CD4-positive, alpha-beta memory T cell (primary cell): ENCODE measurements around the gene BCO2. TPM values are rescaled to one million over a fixed set of nuclear protein-coding genes. Genes with fewer than 3 reads are reported as not detected.
"Not testable (repeated sequence)": the region's sequence is repeated elsewhere in the genome, so short reads cannot be mapped to it uniquely, and the experiment has no call there.

Experiments used
- CTCF ChIA-PET: fragments of 350-600 bp; sonication (Branson Sonifier 250); formaldehyde crosslinking; loops from one replicate; lab custom pipeline; 2021; ENCODE audit warnings: inconsistent platforms; ENCODE audit not compliant: partially characterized antibody; lab: Charles Lee
- POLR2A ChIA-PET: fragments of 350-600 bp; sonication (Branson Sonifier 250); formaldehyde crosslinking; loops from one replicate; lab custom pipeline; 2021; ENCODE audit not compliant: partially characterized antibody; lab: Charles Lee
- DNase-seq, 5 donors: peaks; one replicate each; pipeline versions ENCODE4 v3.0.0 to v3.0.0-alpha.2; 2020 to 2022; ENCODE audit warnings: mixed read lengths in 1 of 5
- H3K27ac ChIP-seq: one replicate; pipeline ENCODE4 v1.7.0; 2013; ENCODE audit warnings: low read depth, low read length
- H3K27me3 ChIP-seq: 2 replicates; pipeline ENCODE4 v1.7.0; 2013; ENCODE audit warnings: mild to moderate bottlenecking, low read length, moderate library complexity; ENCODE audit not compliant: insufficient read depth
- H3K36me3 ChIP-seq: 2 replicates; pipeline ENCODE4 v1.7.0; 2013; ENCODE audit warnings: mild to moderate bottlenecking, low read length, moderate library complexity; ENCODE audit not compliant: insufficient read depth
- H3K4me1 ChIP-seq: 2 replicates; pipeline ENCODE4 v1.7.0; 2013; ENCODE audit warnings: mild to moderate bottlenecking, low read length, moderate library complexity; ENCODE audit not compliant: insufficient read depth
- H3K4me3 ChIP-seq, 2 donors: one replicate each; pipeline ENCODE4 v1.7.0; 2013; ENCODE audit warnings: low read length in 2 of 2, mild to moderate bottlenecking in 1 of 2
- H3K9me3 ChIP-seq, 2 donors: one replicate each; pipeline ENCODE4 v1.7.0; 2013; ENCODE audit warnings: low read length in 2 of 2, control low read depth in 1 of 2; ENCODE audit not compliant: control insufficient read depth in 1 of 2
- H3K27ac Mint-ChIP-seq, 7 donors: one replicate each; pipeline ENCODE4 v1.8.0; 2020 to 2021; ENCODE audit warnings: mixed read lengths in 7 of 7, mild to moderate bottlenecking in 6 of 7, inconsistent platforms in 3 of 7, moderate library complexity in 3 of 7
- H3K27me3 Mint-ChIP-seq, 2 donors: one replicate each; pipeline ENCODE4 v1.8.0; 2020 to 2021; ENCODE audit warnings: mixed read lengths in 2 of 2
- H3K36me3 Mint-ChIP-seq, 2 donors: one replicate each; pipeline ENCODE4 v1.8.0; 2020 to 2021; ENCODE audit warnings: mixed read lengths in 2 of 2, inconsistent platforms in 1 of 2, mild to moderate bottlenecking in 1 of 2
- H3K4me1 Mint-ChIP-seq, 4 donors: one replicate each; pipeline ENCODE4 v1.8.0; 2020 to 2021; ENCODE audit warnings: mixed read lengths in 4 of 4, mild to moderate bottlenecking in 1 of 4
- H3K4me3 Mint-ChIP-seq, 8 donors: one replicate each; pipeline ENCODE4 v1.8.0; 2020 to 2021; ENCODE audit warnings: mixed read lengths in 8 of 8, mild to moderate bottlenecking in 7 of 8, moderate library complexity in 6 of 8, inconsistent platforms in 3 of 8
- H3K9me3 Mint-ChIP-seq, 8 donors: one replicate each; pipeline ENCODE4 v1.8.0; 2020 to 2021; ENCODE audit warnings: mixed read lengths in 8 of 8, mild to moderate bottlenecking in 5 of 8, inconsistent platforms in 3 of 8, moderate library complexity in 1 of 8
- intact Hi-C: fragments of 100-400 bp; cut with micrococcal nuclease; formaldehyde crosslinking; loops from one replicate; pipeline ENCODE4 v1.15.1; 2023
- polyA plus RNA-seq, 2 donors: library from polyadenylated mRNA; unstranded; fragments of 300-500 nt; fragmentation: Illumina TruSeq; gene quantifications; one replicate each; pipeline ENCODE4 v1.2.3, GENCODE V29; 2021
- total RNA-seq, 2 experiments: library from RNA; stranded (reverse); gene quantifications; one replicate each; pipeline ENCODE4 v1.2.3, GENCODE V29; 2021

The BCO2 gene
- total and polyA plus RNA-seq, 4 experiments from 2014 or later: 0.62 to 3.4 (median 1.9) TPM; not detected in 1

- H3K9me3 Mint-ChIP-seq, H3K4me1 Mint-ChIP-seq, H3K36me3 ChIP-seq, H3K27me3 Mint-ChIP-seq, H3K4me3 ChIP-seq, CTCF ChIA-PET, H3K36me3 Mint-ChIP-seq, H3K4me1 ChIP-seq, H3K4me3 Mint-ChIP-seq, DNase-seq, H3K27ac Mint-ChIP-seq, H3K9me3 ChIP-seq, H3K27ac ChIP-seq, intact Hi-C loops, POLR2A ChIA-PET, H3K27me3 ChIP-seq: not testable (repeated sequence)
Measured at GRCh38 chr11:112162200-112162599, 13.1 kb upstream of the BCO2 start.

DNA sequence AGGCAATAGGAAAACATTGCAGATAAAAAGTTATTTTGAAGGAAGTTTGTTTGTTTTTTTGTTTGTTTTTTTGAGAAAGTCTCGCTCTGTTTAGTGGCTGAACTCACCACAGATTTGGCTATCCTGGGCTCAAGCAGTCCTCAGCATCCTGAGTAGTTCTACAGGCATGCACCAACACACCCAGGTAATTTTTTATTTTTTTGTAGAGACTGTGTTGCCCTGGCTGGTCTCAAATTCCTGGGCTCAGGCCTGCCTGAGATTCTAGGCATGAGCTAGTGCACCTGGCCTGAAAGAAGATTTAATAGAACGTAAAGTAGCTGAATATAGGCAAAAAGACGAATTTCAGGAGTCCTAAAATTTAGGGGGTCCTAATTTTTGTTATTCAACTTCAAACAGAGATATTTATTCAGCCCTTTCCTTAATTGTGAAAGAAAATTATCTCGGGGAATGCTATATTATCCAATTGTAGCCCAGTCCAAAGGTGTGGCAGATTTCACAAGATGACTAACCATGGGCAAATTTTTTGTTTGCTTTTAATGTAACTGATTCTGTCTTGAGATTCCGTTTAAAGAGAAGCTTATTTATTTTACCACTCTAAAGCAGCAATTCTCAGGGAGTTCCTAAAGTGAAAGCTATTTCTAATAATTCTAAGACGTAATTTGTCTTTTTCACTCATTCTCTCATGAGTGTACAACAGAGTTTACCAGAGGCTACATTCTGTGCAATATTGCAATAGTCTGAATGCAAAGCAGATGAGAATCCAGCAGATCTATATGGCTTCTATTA, 12.4 kb upstream of the BCO2 start:
- H3K27ac Mint-ChIP-seq: no peak overlapping the region
- no peak for DNase-seq
- peaks cover 0 to 4% of the 10 kb centered on the region in 2 donors for H3K36me3 Mint-ChIP-seq
- peaks cover 0 to 10% of the 10 kb centered on the region in 2 donors for H3K27me3 Mint-ChIP-seq
- H3K4me3 Mint-ChIP-seq: no peak overlapping the region
- intact Hi-C loops: no loop called here
- no peaks in the 10 kb centered on the region for H3K9me3 Mint-ChIP-seq
- no peaks in the 10 kb centered on the region for H3K9me3 ChIP-seq
- POLR2A ChIA-PET: no interaction called here
- H3K27ac ChIP-seq: no peak overlapping the region
- no peaks in the 10 kb centered on the region for H3K4me1 ChIP-seq
- no peaks in the 10 kb centered on the region for H3K36me3 ChIP-seq
- peaks cover 0 to 1% (median 0%) of the 10 kb centered on the region in 4 donors for H3K4me1 Mint-ChIP-seq
- CTCF ChIA-PET: no interaction called here
- H3K4me3 ChIP-seq: no peak overlapping the region
- H3K27me3 ChIP-seq: no peaks in the 10 kb centered on the region

GRCh38 chr11:112163875-112164685, 11.2 kb upstream of the BCO2 start, which contains the start of gene IL18:
Gene IL18 (minus strand): TSS chr11:112164094. CDS start chr11:112155053, 9,041 bp downstream.
- Histone ChIP-seq H3K27ac (no peak within 1 kb of the TSS), H3K36me3 (no peaks in the 10 kb centered on the region), H3K27me3 (no peaks in the 10 kb centered on the region), H3K4me3 (no peak within 1 kb of the TSS), H3K9me3 (no peaks in the 10 kb centered on the region), H3K4me1 (no peaks in the 10 kb centered on the region)
- intact Hi-C loops: no loop called here
- Mint-ChIP-seq H3K36me3 (peaks cover 0 to 4% of the 10 kb centered on the region in 2 donors), H3K27ac (no peak within 1 kb of the TSS), H3K4me1 (peaks cover 0 to 1% (median 0%) of the 10 kb centered on the region in 4 donors), H3K27me3 (peaks cover 0 to 10% of the 10 kb centered on the region in 2 donors), H3K4me3 (no peak within 1 kb of the TSS), H3K9me3 (no peaks in the 10 kb centered on the region)
- ChIA-PET CTCF (no interaction called here), POLR2A (no interaction called here)
- no peak for DNase-seq

DNA sequence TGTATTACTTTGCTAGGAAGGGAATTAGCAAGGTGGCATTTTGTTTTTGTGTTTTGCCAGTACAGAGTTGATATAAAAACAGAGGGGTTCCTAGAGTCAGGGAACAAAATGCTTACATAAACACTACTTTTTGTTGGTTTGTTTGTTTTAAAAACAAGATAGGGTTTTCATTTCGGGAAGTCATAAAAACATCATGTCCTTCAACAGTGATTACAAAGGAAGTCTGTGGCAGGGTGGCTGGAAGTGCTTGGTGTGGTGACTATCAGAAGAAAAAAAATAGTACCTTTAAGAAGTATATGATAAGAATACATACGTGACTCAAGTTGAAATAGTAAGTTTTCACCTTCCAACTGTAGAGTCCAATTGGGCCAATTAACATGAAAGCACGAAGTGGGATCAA, 10.3 kb upstream of the BCO2 start:
- peaks cover 0 to 10% of the 10 kb centered on the region in 2 donors for H3K27me3 Mint-ChIP-seq
- no peak for DNase-seq
- peaks cover 0 to 4% of the 10 kb centered on the region in 2 donors for H3K36me3 Mint-ChIP-seq
- peaks cover 0 to 1% (median 0%) of the 10 kb centered on the region in 4 donors for H3K4me1 Mint-ChIP-seq
- H3K4me3 ChIP-seq: no peak overlapping the region
- ChIA-PET CTCF (no interaction called here), POLR2A (no interaction called here)
- no peaks in the 10 kb centered on the region for H3K4me1 ChIP-seq
- H3K9me3 ChIP-seq: no peaks in the 10 kb centered on the region
- H3K27ac ChIP-seq: no peak overlapping the region
- no peak overlapping the region for H3K27ac Mint-ChIP-seq
- no peak overlapping the region for H3K4me3 Mint-ChIP-seq
- H3K9me3 Mint-ChIP-seq: no peaks in the 10 kb centered on the region
- intact Hi-C loops: no loop called here
- H3K36me3 ChIP-seq: no peaks in the 10 kb centered on the region
- no peaks in the 10 kb centered on the region for H3K27me3 ChIP-seq

GRCh38 chr11:112166562-112166961, 8.8 kb upstream of the BCO2 start:
- Mint-ChIP-seq H3K4me1 (peaks cover 0 to 1% (median 0%) of the 10 kb centered on the region in 4 donors), H3K36me3 (peaks cover 0 to 4% of the 10 kb centered on the region in 2 donors), H3K4me3 (no peak overlapping the region), H3K27ac (no peak overlapping the region), H3K9me3 (no peaks in the 10 kb centered on the region), H3K27me3 (peaks cover 0 to 10% of the 10 kb centered on the region in 2 donors)
- Histone ChIP-seq H3K36me3 (no peaks in the 10 kb centered on the region), H3K27me3 (no peaks in the 10 kb centered on the region), H3K27ac (no peak overlapping the region), H3K4me3 (no peak overlapping the region), H3K4me1 (no peaks in the 10 kb centered on the region), H3K9me3 (no peaks in the 10 kb centered on the region)
- CTCF ChIA-PET: no interaction called here
- intact Hi-C loops: no loop called here
- POLR2A ChIA-PET: no interaction called here
- no peak for DNase-seq

- Histone ChIP-seq H3K4me1 (no peaks in the 10 kb centered on the region), H3K9me3 (no peaks in the 10 kb centered on the region), H3K27ac (no peak within 1 kb of the TSS), H3K27me3 (no peaks in the 10 kb centered on the region), H3K36me3 (no peaks in the 10 kb centered on the region), H3K4me3 (no peak within 1 kb of the TSS)
- H3K4me1 Mint-ChIP-seq: peaks cover 0 to 1% (median 0%) of the 10 kb centered on the region in 4 donors
- H3K27me3 Mint-ChIP-seq: peaks cover 0 to 7% of the 10 kb centered on the region in 2 donors
- H3K9me3 Mint-ChIP-seq: no peaks in the 10 kb centered on the region
- H3K27ac Mint-ChIP-seq: no peak within 1 kb of the TSS
- CTCF ChIA-PET: no interaction called here
- H3K36me3 Mint-ChIP-seq: peaks cover 0 to under 1% of the 10 kb centered on the region in 2 donors
- intact Hi-C loops: no loop called here
- no peak within 1 kb of the TSS for H3K4me3 Mint-ChIP-seq
- DNase-seq: no peak
- POLR2A ChIA-PET: no interaction called here
Measured at GRCh38 chr11:112167145-112167544, 8.2 kb upstream of the BCO2 start, which contains the start of gene TEX12. Gene TEX12 (plus strand): TSS chr11:112167372. CDS start chr11:112169269, 1,897 bp downstream.

- H3K36me3 Mint-ChIP-seq: no peaks in the 10 kb centered on the region
- Histone ChIP-seq H3K27ac (no peak overlapping the region), H3K9me3 (no peaks in the 10 kb centered on the region), H3K4me1 (peaks cover 9% of the 10 kb centered on the region), H3K36me3 (no peaks in the 10 kb centered on the region), H3K4me3 (no peak overlapping the region), H3K27me3 (no peaks in the 10 kb centered on the region)
- H3K4me1 Mint-ChIP-seq: peaks cover 0 to 12% (median 9%) of the 10 kb centered on the region in 4 donors
- no peak overlapping the region for H3K4me3 Mint-ChIP-seq
- H3K27me3 Mint-ChIP-seq: peaks cover 3 to 6% of the 10 kb centered on the region in 2 donors
- H3K27ac Mint-ChIP-seq: no peak overlapping the region
- ChIA-PET POLR2A (no interaction called here), CTCF (interaction anchor here (0.7 to 1.0 kb wide), 2 partner anchors 57 to 107 kb away, joined by 3 read pairs; no protein-coding TSS in a partner anchor)
- intact Hi-C loops: no loop called here
- DNase-seq: no peak
- H3K9me3 Mint-ChIP-seq: no peaks in the 10 kb centered on the region
Measured at GRCh38 chr11:112172362-112172994, 2.8 kb upstream of the BCO2 start.
